HepG2 (cell line): ENCODE data around the gene KRTCAP3. TPM values are rescaled to one million over a fixed set of nuclear protein-coding genes. Genes with fewer than 3 reads are reported as not detected.

Experiments used
- DPF2 ChIP-seq: sonication (generic); formaldehyde crosslinking; IDR thresholded peaks from 2 replicates; pipeline ENCODE4 v1.4.0; 2020; ENCODE audit warnings: mild to moderate bottlenecking, low read depth, missing genetic modification reagents, borderline replicate concordance
- KLF6 ChIP-seq: IDR thresholded peaks from 2 replicates; pipeline ENCODE4 v1.8.0; 2016; ENCODE audit warnings: missing biosample characterization, missing genetic modification reagents
- NFE2L1 ChIP-seq: sonication (generic); formaldehyde crosslinking; IDR thresholded peaks from 2 replicates; pipeline ENCODE4 v1.4.0; 2020; ENCODE audit warnings: missing genetic modification reagents, mild to moderate bottlenecking, borderline replicate concordance
- PCBP2 ChIP-seq: fragments of 200-400 bp; formaldehyde crosslinking; optimal IDR thresholded peaks from 2 replicates; pipeline ENCODE3; 2018; ENCODE audit warnings: low read length, low read depth; ENCODE audit not compliant: poor library complexity, severe bottlenecking
- REST ChIP-seq, 2 experiments: IDR thresholded peaks; 2 replicates each; pipeline ENCODE4 v1.6.1; 2011 to 2012; ENCODE audit warnings: low read length in 2 of 2, borderline replicate concordance in 1 of 2, low read depth in 1 of 2, mild to moderate bottlenecking in 1 of 2, moderate library complexity in 1 of 2
- SALL1 ChIP-seq: sonication (generic); formaldehyde crosslinking; IDR thresholded peaks from 2 replicates; pipeline ENCODE4 v1.8.0; 2022; ENCODE audit warnings: mild to moderate bottlenecking, missing genetic modification reagents
- ZBTB33 ChIP-seq: sonication (generic); formaldehyde crosslinking; IDR thresholded peaks from 2 replicates; pipeline ENCODE4 v1.4.0; 2020; ENCODE audit warnings: missing genetic modification reagents
- ZNF34 ChIP-seq: sonication (generic); formaldehyde crosslinking; IDR thresholded peaks from 2 replicates; pipeline ENCODE4 v1.4.0; 2020; ENCODE audit warnings: mild to moderate bottlenecking, missing genetic modification reagents, borderline replicate concordance
- ZNF362 ChIP-seq: sonication (generic); formaldehyde crosslinking; IDR thresholded peaks from 2 replicates; pipeline ENCODE4 v1.4.0; 2020; ENCODE audit warnings: missing genetic modification reagents, mild to moderate bottlenecking, borderline replicate concordance
- ZNF432 ChIP-seq: sonication (generic); formaldehyde crosslinking; IDR thresholded peaks from 2 replicates; pipeline ENCODE4 v1.5.0; 2020; ENCODE audit warnings: missing genetic modification reagents, mild to moderate bottlenecking, borderline replicate concordance
- ZNF660 ChIP-seq: sonication (generic); formaldehyde crosslinking; IDR thresholded peaks from 2 replicates; pipeline ENCODE4 v1.5.1; 2020; ENCODE audit warnings: mild to moderate bottlenecking, low read depth, missing genetic modification reagents, borderline replicate concordance
- ZNF775 ChIP-seq: sonication (generic); formaldehyde crosslinking; IDR thresholded peaks from 2 replicates; pipeline ENCODE4 v1.4.0; 2020; ENCODE audit warnings: missing genetic modification reagents, mild to moderate bottlenecking, moderate library complexity, borderline replicate concordance
- ZSCAN29 ChIP-seq: sonication (generic); formaldehyde crosslinking; conservative IDR thresholded peaks from 2 replicates; pipeline ENCODE4 v1.4.0; 2020; ENCODE audit warnings: mild to moderate bottlenecking, missing genetic modification reagents
- polyA plus RNA-seq, 8 experiments: library from polyadenylated mRNA; depleted of rRNA in 3 of 8; stranded (reverse) in 7 of 8; unstranded in 1 of 8; fragments of >200 nt; fragmentation: Illumina TruSeq in 4 of 8; extraction: Trizol in 4 of 8; gene quantifications; 2 replicates each; pipeline versions ENCODE4 v1.2.1 to v1.2.3, GENCODE V29; 2011 to 2016; ENCODE audit warnings: low read depth in 4 of 8, missing spikeins in 1 of 8, mixed read lengths in 1 of 8; ENCODE audit not compliant: insufficient read depth in 1 of 8
- total RNA-seq, 5 experiments: library from RNA; depleted of rRNA; stranded (reverse); fragments of >200 nt; fragmentation: Illumina TruSeq; extraction: Trizol; gene quantifications; 2 replicates each; pipeline ENCODE4 v1.2.3, GENCODE V29; 2016; ENCODE audit warnings: low read depth in 1 of 5
- TF ChIP-seq, protein P1 (sequence below): sonication (generic); formaldehyde crosslinking; IDR thresholded peaks from 2 replicates; pipeline ENCODE4 v1.4.0; 2020; ENCODE audit warnings: low read depth, mild to moderate bottlenecking, missing genetic modification reagents

The KRTCAP3 gene
- total and polyA plus RNA-seq, 2 of the 13 experiments (the other 11 are each of a cell fraction or from before 2014, with no cell fraction given): 2.1 to 4.5 TPM

- TF ChIP-seq ZNF362 (CRISPR knock-in tag) (peak; percentile 64; the same call in 1 of the 2 replicates), PCBP2 (no peak), NFE2L1 (CRISPR knock-in tag) (no peak), ZBTB33 (CRISPR knock-in tag) (no peak), DPF2 (no peak), REST (IDR thresholded peaks at IDR 0.05; ENCODE audit: borderline replicate concordance in 1 of 2, low read depth in 1 of 2, low read length in 2 of 2) (peak in 1 of 2 experiments; percentile 79; a peak in 1 of 4 replicates), ZNF432 (no peak), ZSCAN29 (CRISPR knock-in tag) (peak; percentile 87; the same call in 1 of the 2 replicates), SALL1 (CRISPR knock-in tag) (peak; percentile 92), ZNF660 (CRISPR knock-in tag) (no peak), ZNF34 (no peak), ZNF775 (CRISPR knock-in tag) (no peak; the same call in 1 of the 2 replicates), KLF6 (CRISPR knock-in tag) (peak; percentile 86)
- TF ChIP-seq, protein P1, sequence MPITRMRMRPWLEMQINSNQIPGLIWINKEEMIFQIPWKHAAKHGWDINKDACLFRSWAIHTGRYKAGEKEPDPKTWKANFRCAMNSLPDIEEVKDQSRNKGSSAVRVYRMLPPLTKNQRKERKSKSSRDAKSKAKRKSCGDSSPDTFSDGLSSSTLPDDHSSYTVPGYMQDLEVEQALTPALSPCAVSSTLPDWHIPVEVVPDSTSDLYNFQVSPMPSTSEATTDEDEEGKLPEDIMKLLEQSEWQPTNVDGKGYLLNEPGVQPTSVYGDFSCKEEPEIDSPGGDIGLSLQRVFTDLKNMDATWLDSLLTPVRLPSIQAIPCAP: peak; percentile 19; the same call in 1 of the 2 replicates
Measured at GRCh38 chr2:27409321-27410073, 32.7 kb upstream of the KRTCAP3 start, which contains the start of gene PPM1G (continued).
